NCI-H460 (cell line): ENCODE data around the gene SPRYD3. TPM values are rescaled to one million over a fixed set of nuclear protein-coding genes. Genes with fewer than 3 reads are reported as not detected.

Experiments used
- DNase-seq: peaks from one replicate; pipeline ENCODE4 v3.0.0-alpha.2; 2016; ENCODE audit warnings: low read depth; ENCODE audit errors: extremely low read depth
- total RNA-seq: library from RNA; depleted of rRNA; stranded (reverse); fragments of >200 nt; shearing (Covaris generic); gene quantifications from 2 replicates; pipeline ENCODE4 v1.2.3, GENCODE V29; 2014

Gene SPRYD3
- total RNA-seq, 1 experiment from 2014 or later: 28.5 TPM

DNA sequence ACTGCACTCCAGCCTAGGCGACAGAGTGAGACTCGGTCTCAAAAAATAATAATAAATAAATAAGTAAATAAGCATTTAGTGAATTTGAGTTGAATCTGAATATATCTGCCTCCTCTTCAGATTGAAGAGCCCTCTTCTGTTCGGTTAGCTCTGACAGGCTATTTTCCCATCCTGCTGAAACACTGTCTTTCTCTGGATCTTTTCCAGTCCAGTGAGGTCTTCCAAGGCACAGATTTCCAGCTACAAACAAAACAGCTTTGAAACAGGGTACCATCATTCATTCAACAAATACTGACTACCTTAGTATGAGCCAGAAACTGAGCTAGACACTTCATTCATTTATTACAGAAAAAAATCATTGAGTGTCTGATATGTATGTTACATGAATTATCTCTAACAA, 7.2 kb upstream of the SPRYD3 start:
- DNase-seq: no peak

DNA sequence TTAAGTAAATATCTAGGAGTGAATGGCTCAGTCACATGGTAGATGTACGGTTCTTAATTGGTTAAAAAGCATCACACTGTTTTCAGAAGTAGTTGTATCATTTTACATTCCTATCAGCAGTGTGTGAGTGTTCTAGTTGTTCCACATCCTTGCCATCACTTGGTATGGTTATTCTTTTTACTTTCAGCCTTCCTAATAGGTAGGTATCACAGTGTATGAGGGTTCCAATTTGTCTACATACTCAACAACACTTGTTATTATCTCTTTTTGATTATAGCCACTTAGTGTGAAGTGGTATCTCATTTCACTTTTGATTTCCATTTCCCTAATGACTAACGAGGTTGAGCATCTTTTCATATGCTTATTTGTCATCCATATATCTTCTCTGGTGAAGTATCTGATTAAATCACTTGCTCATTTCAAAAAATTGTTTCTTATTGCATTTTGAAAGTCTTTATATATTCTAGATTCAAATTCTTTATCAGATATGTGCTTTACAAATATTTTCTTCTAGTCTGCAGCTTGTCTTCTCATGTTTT, 3.5 kb upstream of the SPRYD3 start:
- DNase-seq: no peak

GRCh38 chr12:53078425-53079225, 565 bp downstream of the SPRYD3 start:
- DNase-seq: no peak

DNA sequence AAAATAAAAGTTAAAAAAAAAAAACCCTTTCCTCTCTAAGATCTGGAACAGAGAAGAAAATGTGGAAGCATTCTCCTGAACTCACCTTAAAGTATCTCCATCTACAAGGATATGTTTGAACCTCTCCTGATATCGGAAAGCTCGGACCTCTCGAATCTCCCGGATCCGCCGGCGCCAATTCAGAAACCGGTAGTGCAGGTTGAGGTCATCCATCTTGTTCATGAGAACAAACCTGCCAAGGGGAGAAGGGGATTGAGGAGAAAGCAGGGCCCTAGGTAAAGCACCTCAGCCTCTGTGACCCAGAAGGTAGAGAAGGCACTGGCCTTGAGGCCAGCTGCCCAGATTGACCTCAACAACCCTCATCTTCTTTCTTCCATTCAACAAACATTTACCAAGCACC, 2.2 kb downstream of the SPRYD3 start:
- DNase-seq: no peak

GRCh38 chr12:53076461-53076860, 2.7 kb downstream of the SPRYD3 start:
- no peak for DNase-seq

GRCh38 chr12:53074999-53075370, 4.2 kb downstream of the SPRYD3 start:
- DNase-seq: no peak

- DNase-seq: no peak
These were observed 4.7 kb downstream of the SPRYD3 start for GRCh38 chr12:53074283-53074998.

GRCh38 chr12:53073881-53074280, 5.3 kb downstream of the SPRYD3 start:
- no peak for DNase-seq

GRCh38 chr12:53071591-53072551, 7.3 kb downstream of the SPRYD3 start:
- no peak for DNase-seq

GRCh38 chr12:53070877-53071492, 8.2 kb downstream of the SPRYD3 start:
- DNase-seq: no peak

DNA sequence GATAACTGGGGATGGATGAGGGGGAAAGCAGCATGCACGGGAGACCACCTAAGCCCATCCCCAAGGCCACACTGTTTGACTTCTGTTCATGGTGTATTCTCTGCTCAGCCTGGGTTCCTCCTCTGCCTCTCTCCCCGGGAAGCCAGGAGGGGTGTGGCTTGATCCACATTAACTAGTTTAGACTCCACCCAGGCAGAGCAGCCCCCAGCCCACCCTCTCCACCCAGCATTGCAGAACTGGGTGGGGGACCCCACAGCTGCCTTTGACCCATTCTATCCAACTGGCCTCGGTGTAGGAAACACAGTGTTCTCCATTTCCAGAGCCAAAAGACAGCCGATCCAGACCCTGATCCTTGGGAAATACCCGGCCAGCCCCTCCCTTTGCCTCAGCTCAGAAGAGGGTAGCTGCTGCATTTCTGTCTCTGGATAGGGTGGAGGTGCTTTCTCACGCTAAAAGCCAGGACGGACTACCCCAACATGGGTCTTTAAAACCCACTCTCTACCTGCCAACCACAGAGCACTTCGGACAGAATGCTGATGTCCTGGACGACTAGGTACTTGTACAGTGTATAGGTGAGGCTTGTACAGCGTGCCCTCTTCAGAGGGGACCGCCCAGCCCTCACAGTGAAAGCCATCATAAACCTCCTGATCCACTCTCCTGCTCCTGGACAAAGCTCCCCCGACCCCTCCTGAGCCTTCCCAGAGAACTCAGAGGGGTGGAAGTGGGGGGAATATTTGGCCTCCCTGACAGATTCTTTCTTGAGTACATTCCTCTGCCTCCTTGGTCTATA, 9.4 kb downstream of the SPRYD3 start:
- DNase-seq: no peak

DNA sequence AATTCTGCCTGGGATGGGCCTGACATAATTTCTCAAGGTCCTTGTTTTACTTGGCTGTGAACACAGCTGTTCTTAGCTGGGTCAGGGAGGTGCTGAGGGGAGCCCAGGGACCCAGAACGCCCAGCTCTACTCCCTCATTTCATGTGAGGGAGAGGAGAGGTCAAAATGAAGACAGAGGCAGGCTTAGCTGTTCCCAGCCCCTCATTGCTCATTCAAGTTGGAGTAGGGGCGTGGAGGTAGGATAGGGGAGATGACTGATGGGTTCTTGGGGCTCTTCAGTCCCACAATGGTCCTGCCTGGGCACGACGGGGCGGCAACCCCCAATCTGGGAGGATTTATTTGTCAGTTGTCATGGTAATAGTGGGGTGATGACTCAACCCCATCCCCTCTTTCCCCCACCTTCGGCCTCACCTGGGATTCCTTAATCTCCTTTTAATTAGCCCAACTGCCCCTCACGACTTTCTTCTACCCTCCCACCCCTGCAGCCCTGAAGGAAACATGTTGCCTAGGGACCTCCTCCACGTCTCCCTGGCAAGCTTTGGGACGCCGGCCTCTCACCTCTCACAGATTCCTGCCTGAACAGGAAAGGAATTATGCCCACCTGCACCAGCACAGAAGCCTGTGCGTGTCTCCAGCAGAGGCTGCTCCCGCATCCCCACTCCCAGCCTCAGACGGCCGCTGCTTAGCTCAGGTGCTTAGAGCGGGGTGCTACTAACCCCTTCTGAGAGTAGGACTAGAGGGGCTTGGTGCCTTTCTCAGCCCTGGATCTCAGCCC, 10.2 kb downstream of the SPRYD3 start:
- no peak for DNase-seq

DNA sequence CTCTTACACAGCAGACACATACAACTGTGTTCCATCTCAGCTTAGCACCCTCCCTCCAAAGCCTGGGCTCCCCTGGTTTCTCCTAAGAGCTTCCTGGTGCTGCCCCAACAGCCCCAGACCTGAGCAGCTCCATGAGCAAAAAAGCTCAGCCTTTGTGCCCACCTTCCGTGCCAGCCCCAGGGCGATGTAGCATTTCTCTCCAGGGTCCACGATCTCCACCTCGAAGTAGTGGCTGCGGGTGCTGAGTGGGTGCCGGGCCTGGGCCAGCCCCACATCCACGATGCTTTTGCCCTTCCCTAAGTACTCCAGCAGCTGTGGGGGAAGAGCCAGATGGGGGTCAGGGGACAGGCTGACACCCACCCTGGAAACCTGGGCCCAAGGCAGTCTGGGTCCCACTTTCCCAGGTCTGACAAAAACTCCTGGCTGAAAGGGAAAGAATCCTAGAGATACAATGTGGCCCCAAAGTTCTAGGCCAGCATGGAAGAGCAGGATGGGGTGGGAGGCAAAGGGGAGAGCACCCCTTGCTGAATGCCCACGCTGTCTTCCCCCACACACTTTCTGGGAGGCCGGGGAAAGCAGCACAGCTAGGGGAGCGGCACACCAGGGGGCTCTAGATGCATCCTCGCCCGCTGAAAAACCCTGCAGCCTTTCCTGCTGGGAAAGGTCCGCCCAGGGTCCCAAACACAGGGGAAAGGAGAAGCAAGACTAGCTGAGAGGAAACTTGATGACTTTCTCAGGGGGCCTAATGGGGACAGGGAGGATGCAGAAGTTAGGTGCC, 11.0 kb downstream of the SPRYD3 start:
- no peak for DNase-seq

DNA sequence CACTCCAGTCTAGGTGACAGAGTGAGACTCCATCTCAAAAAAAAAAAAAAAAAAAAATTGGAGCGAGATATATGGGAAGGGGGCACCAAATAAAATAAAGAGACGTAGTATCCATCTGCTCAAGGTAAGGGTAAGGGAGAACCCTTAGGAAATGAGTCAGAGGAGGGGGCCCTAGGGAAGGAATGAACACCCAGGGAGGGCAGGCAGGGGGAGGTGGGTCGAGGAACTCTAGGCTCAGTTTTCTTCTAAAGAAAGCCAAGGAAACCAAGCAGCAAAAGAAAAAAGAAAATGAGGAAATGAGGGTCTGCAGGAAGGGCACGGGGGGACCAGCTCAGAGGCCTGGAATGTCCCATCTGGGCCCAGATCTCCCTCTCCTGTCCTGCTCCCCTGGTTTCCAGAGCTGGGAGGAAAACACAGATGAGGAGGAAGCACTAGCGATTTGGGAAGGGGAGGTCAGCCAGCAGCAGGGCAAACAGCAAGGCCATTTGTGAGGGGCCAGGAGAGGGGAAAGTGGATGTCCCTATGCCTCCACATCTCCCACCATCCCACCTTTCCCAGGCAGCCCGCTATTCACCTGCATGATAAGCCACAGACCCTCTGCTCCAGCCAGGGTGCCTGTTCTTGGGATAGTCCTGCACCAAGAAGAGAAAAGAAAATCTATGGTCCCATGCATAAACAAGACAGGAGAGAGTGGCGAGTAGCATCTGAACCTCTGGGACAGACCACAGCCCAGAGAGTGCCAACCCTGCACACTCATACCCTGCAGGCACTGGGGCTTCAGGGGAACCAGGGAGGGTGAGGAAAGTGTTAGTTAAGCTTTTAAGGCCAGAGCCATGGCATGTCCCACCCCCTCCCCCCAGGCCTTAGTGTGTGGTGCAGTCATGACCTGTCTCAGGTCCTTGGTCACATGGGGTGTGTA, 11.9 kb downstream of the SPRYD3 start:
- DNase-seq: no peak

DNA sequence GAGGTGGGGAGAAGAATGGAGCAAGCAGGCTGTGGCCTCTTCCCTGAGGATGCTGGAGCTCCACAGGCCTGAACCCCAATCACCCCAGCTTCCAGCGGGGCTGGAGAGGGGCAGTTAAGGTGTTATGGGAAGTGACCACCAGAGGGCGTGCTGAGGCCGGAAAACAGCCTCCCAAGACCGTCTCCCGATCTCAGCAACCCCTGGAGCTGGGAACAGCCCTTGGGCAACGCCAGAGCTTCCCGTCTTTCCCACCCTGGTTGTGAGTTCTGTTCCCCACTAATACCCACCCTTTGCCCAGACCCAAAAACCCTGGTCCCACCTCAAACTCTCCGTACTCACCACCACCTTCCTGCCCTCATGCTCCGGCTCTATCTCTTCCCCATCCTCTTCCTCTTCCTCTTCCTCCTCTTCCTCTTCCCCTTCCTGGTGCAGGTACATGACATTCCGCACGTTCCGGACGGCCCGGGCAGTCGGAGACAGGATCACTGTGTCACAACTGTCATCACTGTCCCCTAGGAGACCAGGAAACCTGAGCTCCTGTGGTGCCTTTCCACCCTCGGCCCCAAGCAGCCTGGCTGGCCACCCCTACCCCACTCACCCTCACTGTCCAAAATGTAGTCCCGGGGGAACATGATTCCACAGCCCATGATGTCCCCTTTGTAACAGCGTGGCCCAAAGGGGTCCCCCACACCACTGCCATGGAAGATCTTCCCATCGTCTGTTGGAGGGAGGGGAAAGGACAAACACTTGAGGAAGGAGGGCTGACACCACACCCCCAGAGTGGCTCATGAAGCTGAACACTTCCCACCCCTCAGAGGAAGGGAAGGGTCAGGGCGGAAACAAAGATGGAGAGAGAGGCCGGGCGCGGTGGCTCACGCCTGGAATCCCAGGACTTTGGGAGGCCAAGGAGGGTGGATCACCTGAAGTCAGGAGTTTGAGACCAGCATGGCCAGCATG, 12.9 kb downstream of the SPRYD3 start:
- DNase-seq: peak; percentile 78

GRCh38 chr12:53065470-53065869, 13.7 kb downstream of the SPRYD3 start:
- no peak for DNase-seq
